GM23338 (cell line): ENCODE data around the gene APOLD1. TPM values are rescaled to one million over a fixed set of nuclear protein-coding genes. Genes with fewer than 3 reads are reported as not detected.

Experiments used
- ATAC-seq: fragments of 200-7000 bp; cut with Tn5 transposase; 3 replicates; pipeline ENCODE4 v1.9.1; 2020
- DNase-seq: peaks from one replicate; pipeline ENCODE4 v3.0.0-alpha.2; 2015; ENCODE audit warnings: low spot score
- H2AFZ ChIP-seq: fragments of 200-600 bp; sonication (generic); 2 replicates; pipeline ENCODE4 v1.8.0; 2016; ENCODE audit warnings: antibody characterized with exemption, mild to moderate bottlenecking, moderate library complexity
- H3F3A ChIP-seq: fragments of 200-600 bp; sonication (generic); replicated peaks from 2 replicates; pipeline ENCODE4 v1.8.0; 2017; ENCODE audit warnings: antibody characterized with exemption, mixed run types, low read depth
- H3K27ac ChIP-seq: fragments of 200-600 bp; sonication (generic); 2 replicates; pipeline ENCODE4 v1.6.1; 2016; ENCODE audit warnings: low read depth
- H3K27me3 ChIP-seq: fragments of 200-600 bp; sonication (generic); 2 replicates; pipeline ENCODE4 v1.8.0; 2016; ENCODE audit warnings: mild to moderate bottlenecking, mixed run types, moderate library complexity; ENCODE audit not compliant: insufficient read depth
- H3K36me3 ChIP-seq: fragments of 200-600 bp; sonication (generic); 2 replicates; pipeline ENCODE4 v1.8.0; 2016; ENCODE audit warnings: mild to moderate bottlenecking; ENCODE audit not compliant: insufficient read depth
- H3K4me1 ChIP-seq: fragments of 200-600 bp; sonication (generic); 2 replicates; pipeline ENCODE4 v1.8.0; 2016; ENCODE audit warnings: mild to moderate bottlenecking, moderate library complexity; ENCODE audit not compliant: insufficient read depth
- H3K4me2 ChIP-seq: fragments of 200-600 bp; sonication (generic); 2 replicates; pipeline ENCODE4 v1.7.1; 2017; ENCODE audit warnings: mixed run types
- H3K4me3 ChIP-seq: fragments of 200-600 bp; sonication (generic); 2 replicates; pipeline ENCODE4 v1.6.1; 2016; ENCODE audit warnings: mixed run types
- H3K79me2 ChIP-seq: fragments of 200-600 bp; sonication (generic); replicated peaks from 2 replicates; pipeline ENCODE4 v1.8.0; 2017; ENCODE audit warnings: mild to moderate bottlenecking; ENCODE audit not compliant: insufficient read depth
- H3K9me2 ChIP-seq: fragments of 200-600 bp; sonication (generic); 2 replicates; pipeline ENCODE4 v1.8.0; 2017; ENCODE audit not compliant: insufficient read depth
- H4K20me1 ChIP-seq: fragments of 200-600 bp; sonication (generic); replicated peaks from 2 replicates; pipeline ENCODE4 v1.8.0; 2017; ENCODE audit warnings: mild to moderate bottlenecking; ENCODE audit not compliant: insufficient read depth
- H3K27ac Mint-ChIP-seq: 2 replicates; pipeline ENCODE4 v1.8.0; 2020; ENCODE audit warnings: inconsistent platforms, mild to moderate bottlenecking, moderate library complexity, mixed read lengths
- H3K27me3 Mint-ChIP-seq: 3 replicates; pipeline ENCODE4 v1.8.0; 2022; ENCODE audit warnings: low read depth, mild to moderate bottlenecking, moderate library complexity, mixed read lengths, inconsistent platforms; ENCODE audit not compliant: insufficient read depth, poor library complexity
- H3K36me3 Mint-ChIP-seq: 3 replicates; pipeline ENCODE4 v1.8.0; 2021; ENCODE audit warnings: low read depth, mild to moderate bottlenecking, inconsistent platforms, moderate library complexity, mixed read lengths
- H3K4me1 Mint-ChIP-seq: 3 replicates; pipeline ENCODE4 v1.8.0; 2020; ENCODE audit warnings: mild to moderate bottlenecking, inconsistent platforms, mixed read lengths
- H3K4me3 Mint-ChIP-seq: 3 replicates; pipeline ENCODE4 v1.8.0; 2021; ENCODE audit warnings: moderate library complexity, mild to moderate bottlenecking, inconsistent platforms, mixed read lengths
- H3K9me3 Mint-ChIP-seq: 3 replicates; pipeline ENCODE4 v1.8.0; 2020; ENCODE audit warnings: moderate library complexity, mild to moderate bottlenecking, inconsistent platforms, mixed read lengths
- CREB1 ChIP-seq: fragments of 250-450 bp; sonication (Bioruptor Pico); IDR thresholded peaks from 2 replicates; pipeline ENCODE4 v1.5.0; 2020; ENCODE audit warnings: low read depth, mild to moderate bottlenecking, moderate library complexity
- CTCF ChIP-seq, 2 experiments: fragments of 200-600 bp in 1 of 2; sonication (generic) in 1 of 2; conservative IDR thresholded peaks; 2 replicates each; pipeline versions ENCODE4 v1.5.1 to v1.6.1; 2016 to 2017; ENCODE audit warnings: antibody characterized with exemption in 2 of 2, low read depth in 2 of 2, mild to moderate bottlenecking in 2 of 2, moderate library complexity in 1 of 2
- EZH2 ChIP-seq: fragments of 200-600 bp; sonication (generic); IDR thresholded peaks from one replicate; pipeline ENCODE4 v1.8.0; 2017; ENCODE audit warnings: antibody characterized with exemption, mild to moderate bottlenecking, low read depth; ENCODE audit not compliant: unreplicated experiment
- EZH2phosphoT487 ChIP-seq: fragments of 200-600 bp; sonication (generic); IDR thresholded peaks from one replicate; pipeline ENCODE4 v1.8.1; 2018; ENCODE audit warnings: antibody characterized with exemption; ENCODE audit not compliant: unreplicated experiment
- JUNB ChIP-seq: IDR thresholded peaks from one replicate; pipeline ENCODE4 v1.6.1; 2016; ENCODE audit warnings: antibody characterized with exemption; ENCODE audit not compliant: unreplicated experiment
- NANOG ChIP-seq: IDR thresholded peaks from 2 replicates; pipeline ENCODE4 v1.6.1; 2016; ENCODE audit warnings: antibody characterized with exemption, borderline replicate concordance
- POLR2AphosphoS5 ChIP-seq: IDR thresholded peaks from 2 replicates; pipeline ENCODE4 v1.6.1; 2016; ENCODE audit warnings: antibody characterized with exemption, low read depth
- REST ChIP-seq: IDR thresholded peaks from one replicate; pipeline ENCODE4 v1.6.1; 2018; ENCODE audit warnings: antibody characterized with exemption; ENCODE audit not compliant: unreplicated experiment
- STAT1 ChIP-seq: IDR thresholded peaks from one replicate; pipeline ENCODE4 v1.6.1; 2016; ENCODE audit warnings: antibody characterized with exemption; ENCODE audit not compliant: unreplicated experiment
- ZNF331 ChIP-seq: fragments of 250-450 bp; sonication (Bioruptor Pico); IDR thresholded peaks from 2 replicates; pipeline ENCODE4 v1.5.0; 2020; ENCODE audit warnings: low read depth, mild to moderate bottlenecking, moderate library complexity
- ZNF462 ChIP-seq: fragments of 250-450 bp; sonication (Bioruptor Pico); IDR thresholded peaks from 2 replicates; pipeline ENCODE4 v1.5.0; 2020; ENCODE audit warnings: mild to moderate bottlenecking, moderate library complexity
- polyA plus RNA-seq: library from polyadenylated mRNA; unstranded; fragments of >200 nt; fragmentation: Nextera tagmentation; extraction: Ambion mirVana; gene quantifications from 2 replicates; pipeline ENCODE4 v1.2.1, GENCODE V29; 2016
- total RNA-seq: library from RNA; depleted of rRNA; stranded (reverse); fragments of >200 nt; shearing (Covaris generic); gene quantifications from 2 replicates; pipeline ENCODE4 v1.2.3, GENCODE V29; 2014

The APOLD1 gene
- total and polyA plus RNA-seq, 2 experiments from 2014 or later = 0.94 to 1.8 TPM

- H3K36me3 Mint-ChIP-seq = no peaks in the 10 kb centered on the region
- no peaks in the 10 kb centered on the region for H3K36me3 ChIP-seq
- H4K20me1 ChIP-seq = no peaks in the 10 kb centered on the region
- no peaks in the 10 kb centered on the region for H3K27me3 ChIP-seq
- H3K4me1 Mint-ChIP-seq = peaks cover 7% of the 10 kb centered on the region; the same call in 1 of the 3 replicates
- peaks cover 4% of the 10 kb centered on the region; the same call in 1 of the 3 replicates for H3K9me3 Mint-ChIP-seq
- no peak overlapping the region for H2AFZ ChIP-seq
- ATAC-seq = no peak
- H3K79me2 ChIP-seq = no peaks in the 10 kb centered on the region
- no peak overlapping the region for H3K27ac Mint-ChIP-seq
- no peak overlapping the region for H3K4me2 ChIP-seq
- no peak overlapping the region for H3K27ac ChIP-seq
- DNase-seq = no peak
- no peaks in the 10 kb centered on the region for H3K27me3 Mint-ChIP-seq
- no peak overlapping the region for H3K4me3 Mint-ChIP-seq
- no peaks in the 10 kb centered on the region for H3K4me1 ChIP-seq
- no peaks in the 10 kb centered on the region for H3F3A ChIP-seq
- TF ChIP-seq JUNB = no peak
- no peak for TF ChIP-seq REST
- no peak for TF ChIP-seq EZH2phosphoT487
- TF ChIP-seq CTCF (conservative IDR thresholded peaks at IDR 0.05; ENCODE audit: low read depth in 2 of 2) = no peak
- no peak for TF ChIP-seq NANOG
- no peak for TF ChIP-seq STAT1
- no peak for TF ChIP-seq EZH2
- no peak for TF ChIP-seq CREB1 (CRISPR knock-in tag)
- TF ChIP-seq ZNF462 (CRISPR knock-in tag) = no peak
- TF ChIP-seq POLR2AphosphoS5 = no peak
- no peak for TF ChIP-seq ZNF331 (CRISPR knock-in tag)
- H3K4me3 ChIP-seq = no peak overlapping the region
- H3K9me2 ChIP-seq = no peaks in the 10 kb centered on the region
Measured at GRCh38 chr12:12796171-12796570, 10.7 kb downstream of the APOLD1 start.
